ENCODE results near the gene DNAJB11.

GRCh38 chr3:186590580-186591295 lies 20.2 kb downstream of the DNAJB11 start:
- TF ChIP-seq CTCF (conservative IDR thresholded peaks at IDR 0.05) = no peak
- TF ChIP-seq ZFX (IDR thresholded peaks at IDR 0.05) = no peak

All from C4-2B (cell line).